ENCODE measurements around the gene TRPT1.
"Not testable (repeated sequence)": the region's sequence is repeated elsewhere in the genome, so short reads cannot be mapped to it uniquely, and the experiment has no call there.

The TRPT1 gene

DNA sequence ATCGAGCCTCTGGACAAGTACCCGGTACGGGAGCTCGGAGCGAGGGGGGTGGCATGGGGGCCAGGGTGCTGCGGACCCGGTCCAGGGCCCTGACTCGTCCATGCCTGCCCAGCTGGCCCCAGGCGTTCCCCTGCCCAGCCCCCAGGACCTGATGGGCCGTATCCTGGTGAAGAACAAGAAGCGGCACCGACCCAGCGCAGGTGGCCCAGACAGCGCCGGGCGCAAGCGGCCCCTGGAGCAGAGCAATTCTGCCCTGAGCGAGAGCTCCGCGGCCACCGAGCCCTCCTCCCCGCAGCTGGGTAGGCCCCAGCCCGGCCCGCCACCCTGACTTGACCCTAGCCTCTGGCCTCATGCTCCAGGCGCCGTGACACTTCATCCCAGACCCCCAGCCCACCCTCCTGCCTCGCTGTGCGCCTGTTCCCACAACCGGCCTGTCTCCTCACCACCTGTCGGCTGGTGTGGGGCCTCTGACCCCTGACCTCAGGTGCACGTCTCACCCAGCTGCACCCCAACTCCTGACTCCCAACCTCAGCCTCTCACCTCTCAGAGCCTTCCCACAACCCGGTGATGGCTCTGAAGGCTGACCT lies 33.1 kb upstream of the TRPT1 start:
- no peak for DNase-seq (ENCODE audit: low read depth)

DNA sequence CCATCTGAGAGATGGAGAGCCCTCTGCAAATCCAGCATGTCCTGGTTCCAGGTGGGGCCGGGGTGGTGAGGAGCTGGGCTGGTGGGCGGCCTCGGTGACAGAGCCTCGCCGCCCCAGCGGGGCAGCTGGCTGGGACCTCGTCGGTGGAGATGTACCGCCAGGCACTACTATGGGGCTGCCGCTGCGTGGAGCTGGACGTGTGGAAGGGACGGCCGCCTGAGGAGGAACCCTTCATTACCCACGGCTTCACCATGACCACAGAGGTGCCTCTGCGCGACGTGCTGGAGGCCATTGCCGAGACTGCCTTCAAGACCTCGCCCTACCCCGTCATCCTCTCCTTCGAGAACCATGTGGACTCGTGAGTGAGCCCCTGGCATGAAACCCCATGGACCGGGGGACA lies 32.4 kb upstream of the TRPT1 start:
- DNase-seq (ENCODE audit: low read depth) = no peak

DNA sequence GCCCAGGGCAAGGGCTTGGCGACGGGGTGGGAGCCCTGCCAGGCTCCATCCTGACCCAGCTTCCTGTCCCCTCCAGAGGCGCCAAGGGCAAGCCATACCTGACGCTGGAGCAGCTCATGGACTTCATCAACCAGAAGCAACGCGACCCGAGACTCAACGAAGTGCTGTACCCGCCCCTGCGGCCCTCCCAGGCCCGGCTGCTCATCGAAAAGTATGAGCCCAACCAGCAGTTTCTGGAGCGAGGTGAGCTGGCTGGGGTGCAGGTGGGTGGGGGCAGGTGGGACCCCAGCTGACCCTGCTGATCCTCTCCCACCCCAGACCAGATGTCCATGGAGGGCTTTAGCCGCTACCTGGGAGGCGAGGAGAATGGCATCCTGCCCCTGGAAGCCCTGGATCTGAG lies 30.3 kb upstream of the TRPT1 start:
- DNase-seq (ENCODE audit: low read depth) = no peak

DNA sequence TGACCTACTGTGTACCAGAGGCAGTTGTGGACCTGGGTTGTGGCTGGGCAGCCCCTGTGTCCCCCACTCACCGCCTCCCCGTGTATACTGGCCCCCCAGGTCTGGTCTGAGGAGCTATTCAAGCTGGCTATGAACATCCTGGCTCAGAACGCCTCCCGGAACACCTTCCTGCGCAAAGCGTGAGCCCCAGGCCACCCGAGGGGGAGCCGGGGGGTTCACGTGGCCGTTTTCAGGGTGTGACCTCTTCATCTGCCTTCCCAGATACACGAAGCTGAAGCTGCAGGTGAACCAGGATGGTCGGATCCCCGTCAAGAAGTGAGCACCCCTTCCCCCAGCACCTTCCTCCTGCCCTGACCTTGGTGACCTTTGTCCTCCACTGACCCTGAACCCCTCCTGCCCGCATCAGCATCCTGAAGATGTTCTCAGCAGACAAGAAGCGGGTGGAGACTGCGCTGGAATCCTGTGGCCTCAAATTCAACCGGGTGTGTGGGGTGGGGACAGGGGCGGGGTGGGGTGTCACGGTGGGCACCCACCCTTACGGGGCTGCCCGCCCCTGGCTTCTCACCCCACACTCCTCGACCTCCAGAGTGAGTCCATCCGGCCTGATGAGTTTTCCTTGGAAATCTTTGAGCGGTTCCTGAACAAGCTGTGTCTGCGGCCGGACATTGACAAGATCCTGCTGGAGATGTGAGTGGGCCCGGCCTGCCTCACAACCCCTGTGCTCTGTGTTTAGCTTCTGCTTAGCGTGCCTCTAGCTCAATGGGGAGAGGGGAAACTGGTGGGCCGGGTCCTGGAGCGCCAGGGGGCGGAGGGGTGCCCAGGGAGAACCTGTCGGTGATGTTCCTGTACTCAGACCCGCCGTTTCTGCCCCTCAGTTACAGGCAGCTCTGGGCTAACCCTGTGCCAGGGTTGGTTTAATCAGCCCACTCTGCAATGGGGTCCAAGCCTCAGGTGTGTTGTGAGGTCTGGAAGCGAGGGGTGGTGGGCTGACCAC lies 29.4 kb upstream of the TRPT1 start:
- DNase-seq (ENCODE audit: low read depth) = no peak

DNA sequence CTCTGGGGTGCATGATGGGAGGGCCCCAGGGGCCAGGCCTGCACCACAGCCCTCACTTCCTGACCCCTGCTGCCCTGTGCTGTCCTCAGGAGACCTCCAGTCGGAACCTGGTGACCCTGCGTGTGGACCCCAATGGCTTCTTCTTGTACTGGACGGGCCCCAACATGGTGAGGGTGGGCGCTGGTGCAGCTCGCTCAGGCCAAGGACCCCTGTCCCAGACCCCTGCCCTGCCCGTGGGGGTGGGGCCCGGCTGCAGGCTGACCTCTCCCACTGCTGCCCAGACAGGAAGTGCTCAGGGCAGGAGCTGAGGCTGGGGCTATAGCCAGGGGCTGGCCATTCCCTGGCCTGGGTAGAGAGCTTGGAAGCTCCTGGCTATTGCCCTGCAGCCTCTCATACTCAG lies 28.3 kb upstream of the TRPT1 start:
- no peak for DNase-seq (ENCODE audit: low read depth)

DNA sequence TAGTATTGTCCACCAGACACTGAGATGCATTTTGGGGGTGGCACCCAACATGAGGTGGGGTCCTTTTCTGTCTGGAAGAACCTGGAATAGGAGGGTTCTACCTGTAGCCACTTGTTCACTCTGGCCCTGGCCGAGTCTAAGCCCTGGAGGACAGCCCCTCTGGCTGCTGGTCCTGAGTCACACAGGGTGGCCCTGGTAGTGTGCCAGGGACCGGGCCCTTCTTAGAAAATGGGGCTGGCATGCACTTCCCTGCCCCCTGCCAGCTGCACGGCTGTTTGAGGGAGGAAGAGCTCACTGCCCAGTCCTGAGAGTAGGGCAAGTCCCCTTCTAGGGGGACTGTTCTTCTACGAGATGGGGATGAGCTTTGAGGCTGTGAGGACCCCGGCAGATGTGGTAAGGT lies 27.5 kb upstream of the TRPT1 start:
- no peak for DNase-seq (ENCODE audit: low read depth)

DNA sequence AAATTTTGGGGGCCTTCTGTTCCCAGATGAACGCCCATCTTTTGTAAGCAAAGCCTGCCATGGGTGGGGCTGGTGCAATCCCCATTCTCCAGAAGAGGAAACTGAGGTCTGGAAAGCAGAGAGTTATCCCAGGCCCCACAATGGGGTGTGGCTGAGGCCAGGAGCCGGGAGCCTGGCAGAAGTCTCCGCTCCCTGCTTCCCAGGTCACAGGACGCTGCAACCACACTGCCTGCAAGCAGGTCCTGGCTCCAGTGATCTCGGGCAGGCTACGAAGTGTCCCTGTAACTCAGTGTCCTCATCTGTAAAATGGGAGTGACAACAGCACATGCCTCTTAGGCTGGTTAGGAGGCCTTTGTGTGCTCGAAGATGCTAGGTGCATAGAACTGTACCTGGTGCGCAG lies 27.1 kb upstream of the TRPT1 start:
- DNase-seq (ENCODE audit: low read depth) = no peak

DNA sequence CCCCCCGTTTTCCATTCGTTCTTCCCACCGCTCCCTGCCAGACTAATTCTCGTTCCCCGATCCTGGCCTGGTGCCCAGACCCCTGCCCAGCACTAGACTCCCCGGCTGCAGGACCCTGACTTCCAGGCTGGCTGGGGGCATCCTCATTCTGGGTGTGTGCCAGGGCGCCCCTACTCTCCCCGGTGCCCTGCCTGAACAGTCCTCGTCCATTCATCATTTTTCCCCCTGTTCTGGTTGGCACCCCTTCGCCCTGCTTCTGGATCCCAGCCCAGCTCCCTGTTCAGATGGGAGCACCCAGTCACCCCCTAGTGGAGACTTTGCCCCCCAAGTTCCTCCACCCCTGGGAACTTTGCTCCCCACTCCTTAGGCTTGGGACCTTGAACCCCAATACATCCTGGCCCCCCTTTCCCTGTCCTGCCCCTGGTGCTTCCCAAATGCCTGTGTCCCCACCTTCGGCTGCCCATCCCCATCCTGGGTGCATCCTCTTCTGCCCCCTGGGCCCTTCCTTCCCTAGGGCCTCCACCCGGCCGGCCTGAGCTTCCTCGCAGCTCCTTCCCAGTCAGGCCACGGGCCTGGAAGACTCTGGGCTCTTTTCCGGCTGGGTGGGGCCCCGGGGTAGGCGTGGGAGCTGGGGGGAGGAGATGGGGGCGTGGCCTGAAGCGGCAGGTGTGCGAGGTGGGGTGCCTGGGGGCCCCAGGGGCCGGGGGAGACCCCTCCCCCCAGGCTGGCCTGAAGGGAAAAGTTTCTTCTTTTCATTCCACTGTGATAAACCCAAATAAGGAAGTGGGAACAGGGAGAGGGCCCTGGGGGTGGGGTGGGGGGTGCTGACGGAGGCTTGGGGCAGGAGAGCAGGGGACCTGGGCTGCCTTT lies 26.3 kb upstream of the TRPT1 start:
- DNase-seq (ENCODE audit: low read depth) = no peak

DNA sequence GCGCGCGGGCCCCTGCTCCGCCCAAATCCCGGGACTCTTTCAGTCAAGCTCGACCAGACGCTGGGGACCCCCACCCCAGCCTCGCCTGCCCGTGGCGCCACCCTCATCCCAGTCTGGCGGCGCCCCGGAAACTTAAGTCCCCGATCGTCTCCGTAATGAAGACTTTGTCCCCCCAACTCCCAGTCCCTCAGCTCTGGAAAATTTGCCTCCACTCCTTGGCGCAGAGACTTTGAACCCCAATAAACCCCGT lies 25.7 kb upstream of the TRPT1 start:
- DNase-seq (ENCODE audit: low read depth) = no peak

DNA sequence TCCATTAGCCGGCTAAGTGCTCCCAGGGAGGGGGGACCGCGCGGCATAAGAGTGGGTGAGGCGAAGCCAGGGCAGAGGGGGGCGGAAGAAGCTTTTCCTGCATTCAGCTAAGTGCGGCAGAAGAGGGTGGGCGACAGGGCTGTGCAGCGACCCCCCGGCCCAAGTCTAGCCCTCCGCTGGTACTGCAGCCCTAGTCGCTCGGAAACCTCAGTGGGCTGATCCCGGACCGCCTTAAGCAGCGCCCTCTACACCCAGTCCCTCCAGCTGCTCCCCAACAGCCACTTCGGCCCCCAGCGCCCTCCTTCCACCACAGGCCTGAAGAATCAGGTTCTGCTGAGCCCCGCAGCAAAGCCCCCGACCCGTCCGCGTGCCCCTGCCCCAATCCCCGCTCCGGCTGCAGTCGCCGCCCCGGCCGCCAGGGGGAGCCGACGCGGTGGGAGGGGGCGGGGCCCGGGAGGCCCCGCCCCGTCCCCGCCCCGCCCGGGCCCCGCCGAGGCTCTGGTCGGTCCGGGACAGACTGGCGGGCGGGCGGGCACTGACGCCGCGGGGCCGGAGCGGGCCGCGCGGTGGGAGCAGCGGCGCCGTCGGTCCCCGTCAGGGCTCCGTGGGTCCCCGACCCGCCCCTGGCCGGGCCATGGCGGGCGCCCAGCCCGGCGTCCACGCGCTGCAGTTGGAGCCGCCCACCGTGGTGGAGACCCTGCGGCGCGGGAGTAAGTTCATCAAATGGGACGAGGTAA lies 25.2 kb upstream of the TRPT1 start, which contains the start of gene PLCB3:
TSS of gene PLCB3 (plus strand) at position 515 of the 737 bp plus-strand sequence. CDS start at position 635, 120 bp downstream.
- no peak for DNase-seq (ENCODE audit: low read depth)

DNA sequence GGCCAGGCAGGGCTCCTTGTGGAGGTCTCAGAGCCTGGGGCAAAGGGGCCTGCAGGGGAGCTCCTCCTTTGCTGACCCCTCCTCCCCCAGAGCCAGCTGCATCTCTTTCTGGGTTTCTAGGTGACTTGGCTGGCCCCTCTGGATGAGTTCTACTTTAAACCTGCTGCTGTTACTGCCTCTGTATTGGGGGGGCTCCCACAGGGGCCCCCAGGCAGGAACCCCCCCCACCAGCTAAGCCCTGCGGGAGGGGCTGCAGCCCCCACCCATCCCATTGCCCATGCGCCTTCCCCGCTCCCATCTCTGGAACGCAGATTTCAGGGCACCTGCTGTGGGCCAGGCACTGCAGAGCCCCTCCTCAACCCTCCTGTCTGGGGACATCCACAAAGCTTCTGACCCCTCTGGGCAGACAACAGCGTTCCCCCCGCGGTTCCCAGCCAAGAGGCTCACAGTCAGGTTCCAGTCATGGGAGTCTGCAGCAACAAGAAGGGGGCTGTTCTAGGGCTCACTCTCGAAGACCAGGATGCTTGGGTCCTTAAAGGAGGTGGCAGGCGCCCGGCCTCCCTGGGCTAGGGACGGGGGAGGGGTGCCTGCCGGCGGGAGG lies 24.5 kb upstream of the TRPT1 start:
- DNase-seq (ENCODE audit: low read depth) = no peak

DNA sequence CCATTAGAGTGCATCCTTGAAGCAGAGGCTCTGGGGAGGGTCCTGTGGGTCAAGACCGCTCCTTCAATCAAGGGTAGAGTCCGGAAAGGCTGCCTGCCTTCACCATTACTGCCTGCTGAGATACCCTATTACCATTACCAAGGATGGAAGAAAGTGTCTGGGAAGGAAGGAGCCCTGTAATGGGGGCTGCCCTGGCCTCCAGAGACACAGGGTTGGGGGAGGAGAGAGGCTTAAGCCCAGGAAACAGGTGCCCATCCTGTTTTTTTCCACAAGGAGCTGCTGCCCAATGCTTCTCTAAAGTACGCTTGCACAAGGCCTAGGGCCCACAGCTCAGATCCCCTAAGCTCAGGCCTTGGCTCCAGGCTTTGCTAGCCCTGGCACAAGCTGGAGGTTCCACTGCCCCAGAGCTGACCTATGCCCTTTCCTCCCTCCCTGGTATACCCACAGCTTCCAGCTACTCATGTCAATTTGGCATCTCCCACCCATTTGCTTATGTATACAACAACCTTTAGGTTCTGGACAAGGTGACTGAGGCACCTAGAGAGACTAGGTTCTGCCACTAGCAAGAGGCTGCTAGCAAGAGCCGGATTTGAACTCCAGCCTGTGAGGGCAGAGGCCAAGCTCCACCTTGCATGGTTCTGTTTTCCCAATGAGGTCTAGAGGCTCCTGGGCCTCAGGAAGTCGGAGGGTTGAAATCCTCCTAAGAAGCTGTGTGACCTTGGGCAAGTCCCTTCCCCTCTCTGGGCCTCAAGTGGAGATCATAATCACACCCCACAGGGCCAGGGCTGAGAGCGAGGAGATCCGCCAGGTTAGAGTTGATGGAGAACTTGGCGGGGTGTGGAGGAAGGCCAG lies 23.8 kb upstream of the TRPT1 start:
- DNase-seq (ENCODE audit: low read depth) = no peak

DNA sequence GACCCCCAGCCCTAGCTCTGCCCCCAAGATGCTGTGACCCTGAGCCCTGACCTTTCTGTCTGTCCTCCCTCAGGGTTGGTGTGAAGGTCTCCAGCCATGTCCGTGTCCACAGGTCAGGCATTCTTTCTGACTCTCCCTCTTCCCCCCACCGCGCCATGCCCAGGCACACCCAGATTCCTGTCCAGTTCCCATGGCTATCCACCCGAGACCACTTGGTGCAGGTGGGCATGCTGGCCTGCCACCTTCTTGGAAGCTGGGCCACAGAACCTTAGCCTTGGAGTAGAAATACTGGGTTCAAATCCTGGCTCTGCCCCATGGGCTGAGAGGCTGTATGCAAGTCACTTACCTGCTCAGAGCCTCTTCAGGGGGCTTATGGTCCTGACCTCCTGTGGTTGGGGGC lies 23.1 kb upstream of the TRPT1 start:
- no peak for DNase-seq (ENCODE audit: low read depth)

DNA sequence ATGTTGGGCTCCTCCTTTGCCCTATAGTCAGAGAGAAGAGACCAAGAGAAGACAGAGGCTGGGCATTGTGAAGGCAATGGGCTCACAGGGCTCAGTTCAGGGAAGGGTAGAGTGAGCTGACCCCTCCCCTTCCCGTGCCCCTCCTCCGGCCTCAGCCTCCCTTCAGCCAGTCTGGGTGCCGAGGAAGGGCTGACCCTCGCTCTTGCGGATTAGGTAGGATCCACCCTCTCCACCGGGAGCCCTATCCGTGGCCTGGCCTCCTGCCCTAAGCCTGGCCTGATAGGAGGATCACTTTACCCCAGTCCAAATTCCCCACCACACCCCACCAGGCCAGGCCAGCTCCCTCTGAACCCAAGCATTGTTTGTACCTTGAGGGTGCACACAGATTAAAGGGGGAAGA lies 22.6 kb upstream of the TRPT1 start:
- DNase-seq (ENCODE audit: low read depth) = no peak

DNA sequence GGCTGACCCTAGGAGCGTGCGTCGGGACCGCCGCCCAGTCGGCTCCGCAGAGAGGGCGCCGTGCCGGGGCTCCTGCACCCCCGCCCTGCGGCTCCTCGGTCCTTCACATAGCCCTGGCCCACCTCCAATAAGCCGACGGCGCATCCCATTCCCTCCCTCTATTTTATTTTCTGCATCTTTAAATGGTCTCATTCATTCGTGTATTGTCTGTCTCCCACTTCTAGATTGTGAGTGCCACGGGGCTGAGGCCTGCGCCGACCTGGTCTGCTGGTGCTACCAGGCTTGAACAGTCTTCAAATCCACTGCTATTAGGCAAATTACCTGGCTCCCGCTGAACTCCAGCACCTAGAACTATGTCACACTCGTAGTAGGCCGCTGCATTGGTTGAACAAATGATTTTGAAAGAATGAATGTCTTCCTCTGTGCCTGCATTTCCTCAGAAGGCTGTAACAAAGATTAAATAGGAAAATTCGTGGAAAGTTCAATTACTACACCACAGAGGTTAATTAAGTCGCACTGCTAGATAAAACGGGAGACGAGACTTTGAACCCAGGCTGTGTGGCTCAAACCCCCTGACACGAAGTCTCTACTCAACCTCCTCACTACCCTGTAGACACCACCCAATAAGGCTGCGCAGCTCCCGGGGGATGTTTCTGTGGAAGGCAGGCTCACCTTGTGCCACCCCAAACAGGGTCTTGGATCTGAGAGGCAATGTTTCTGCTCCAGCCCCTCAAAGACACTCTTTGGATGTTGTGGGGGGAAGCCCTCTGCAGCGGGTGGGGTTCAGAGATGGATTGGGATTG lies 21.9 kb upstream of the TRPT1 start:
- DNase-seq (ENCODE audit: low read depth) = no peak

DNA sequence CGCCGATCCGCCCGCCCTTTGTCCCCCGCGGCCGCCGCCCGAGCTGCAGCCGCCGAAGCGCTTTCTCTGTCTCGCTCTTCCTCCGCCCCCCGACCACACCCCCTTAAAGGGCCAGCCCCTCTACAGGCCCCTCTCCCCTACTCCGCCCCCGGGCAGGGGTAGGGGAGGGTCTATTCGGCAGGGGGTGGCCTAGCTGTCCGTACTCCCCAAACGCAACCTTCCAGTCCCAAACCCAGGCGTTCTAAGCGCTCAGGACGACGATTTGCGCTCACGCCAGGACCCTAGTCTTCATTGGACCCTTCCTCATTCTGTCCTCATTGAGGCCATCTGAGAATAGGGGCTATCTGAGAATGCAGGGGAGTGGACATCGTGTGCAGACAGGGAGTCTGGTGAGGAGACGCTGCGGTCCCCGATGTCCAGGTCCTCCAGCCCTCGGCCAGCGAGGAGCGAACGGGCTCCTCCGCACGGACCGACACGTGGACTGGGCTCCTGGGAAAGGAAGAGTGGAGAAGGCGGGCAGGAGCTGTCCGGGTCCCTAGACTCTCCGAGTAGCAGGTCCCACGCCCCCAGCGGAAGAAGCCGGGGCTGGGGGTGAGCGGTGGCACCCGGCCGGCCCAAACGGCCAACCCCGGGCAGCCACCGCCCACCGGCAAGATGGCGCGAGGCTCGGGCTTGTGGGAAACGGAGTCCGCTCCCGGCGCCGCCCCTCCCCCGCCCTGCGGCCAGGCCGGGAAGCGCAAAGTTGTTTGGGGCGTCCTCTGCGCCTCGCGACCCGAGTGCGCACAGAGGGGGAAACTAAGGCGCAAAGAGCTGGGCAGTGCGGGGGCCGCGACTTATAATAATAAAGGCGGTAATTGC lies 21.1 kb upstream of the TRPT1 start, which contains the start of gene PPP1R14B:
TSS of gene PPP1R14B (minus strand) at position 73 of the 858 bp plus-strand sequence. CDS start 270 bp downstream, outside the sequence.
- DNase-seq (ENCODE audit: low read depth) = no peak

DNA sequence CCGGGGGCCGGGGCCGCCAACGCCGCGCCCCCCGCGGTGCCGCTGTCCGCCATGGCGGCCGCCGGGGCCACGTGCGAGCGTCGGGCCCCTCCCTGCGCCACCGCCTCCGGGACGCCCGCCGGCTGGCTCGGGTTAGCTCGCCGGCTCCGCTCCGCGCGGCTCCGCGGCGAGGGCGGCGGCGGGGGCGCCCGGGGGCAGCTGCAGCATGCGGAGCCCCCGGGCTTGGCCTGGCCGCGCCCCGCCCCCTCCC lies 20.6 kb upstream of the TRPT1 start:
- not testable (repeated sequence) for DNase-seq (ENCODE audit: low read depth)

DNA sequence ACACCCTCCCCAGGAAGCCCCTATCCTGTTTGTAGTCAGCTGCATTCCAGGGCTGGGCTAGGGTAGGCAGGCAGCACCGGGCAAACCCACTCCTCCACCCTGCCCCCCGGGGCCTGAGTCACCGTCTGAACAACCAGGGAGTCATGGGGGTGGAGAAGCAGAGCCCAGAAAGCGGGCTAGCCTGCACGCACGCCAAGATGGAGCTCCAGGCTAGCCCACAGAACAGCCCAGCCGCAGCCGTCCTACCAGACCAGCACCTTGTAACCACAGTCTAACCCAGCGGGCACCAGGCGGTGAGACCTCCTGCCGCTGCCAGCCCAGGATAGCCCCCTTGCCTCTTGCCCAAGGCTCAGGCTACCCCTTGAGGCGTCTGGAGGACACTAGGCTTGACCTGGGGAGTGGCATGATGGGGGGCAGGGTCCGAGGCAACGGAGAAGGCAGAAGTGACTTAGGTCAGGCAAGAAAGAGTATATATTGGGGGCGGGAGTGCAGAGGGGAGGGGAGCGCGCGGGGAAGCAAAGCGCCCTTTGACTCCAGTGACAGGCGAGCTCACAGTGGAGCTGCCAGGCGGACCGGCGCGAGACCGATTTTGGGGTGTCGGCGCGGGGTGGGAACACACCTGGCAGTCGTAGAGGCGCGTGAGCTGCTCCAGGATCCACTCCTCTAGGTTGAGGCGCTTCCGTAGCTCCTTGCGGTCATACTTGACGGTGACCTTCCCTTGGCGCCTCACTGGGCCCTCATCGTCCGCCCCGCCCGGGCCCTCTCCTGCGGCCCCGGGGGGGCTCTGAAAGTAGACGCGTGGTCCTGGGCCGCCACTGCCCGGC lies 20.0 kb upstream of the TRPT1 start:
- peak; percentile 90 for DNase-seq (ENCODE audit: low read depth)
